ENCODE measurements around the gene ANKRD60.

GRCh38 chr20:58238490-58238889, 10.0 kb upstream of the ANKRD60 start:
- TF ChIP-seq CTCF (IDR thresholded peaks at IDR 0.05): no peak
- TF ChIP-seq POLR2A (IDR thresholded peaks at IDR 0.05): no peak
